A673 (cell line): Measurements from ENCODE around the gene UBALD1. TPM values are rescaled to one million over a fixed set of nuclear protein-coding genes. Genes with fewer than 3 reads are reported as not detected.

Experiments
- BruUV-seq: library from RNA; stranded (reverse); fragments of 400-500 nt; replicated peaks from 2 replicates; lab custom pipeline; 2021; lab: Mats Ljungman, UMichigan
- CTCF ChIA-PET: fragments of 300-600 bp; sonication (Branson Sonifier 250); formaldehyde crosslinking; loops from one replicate; lab custom pipeline; 2022; ENCODE audit warnings: antibody characterized with exemption; lab: Charles Lee
- POLR2A ChIA-PET: fragments of 300-600 bp; sonication (Branson Sonifier 250); formaldehyde crosslinking; loops from one replicate; lab custom pipeline; 2022; ENCODE audit warnings: antibody characterized with exemption; ENCODE audit not compliant: low non-redundant PET; lab: Charles Lee
- DNase-seq: peaks from one replicate; pipeline ENCODE4 v3.0.0-alpha.2; 2015; ENCODE audit warnings: low spot score
- H3K27ac ChIP-seq: fragments of 200-600 bp; sonication (generic); 2 replicates; pipeline ENCODE4 v1.5.1; 2016; ENCODE audit warnings: mixed run types, low read depth, mild to moderate bottlenecking, mixed read lengths, antibody characterized with exemption, low read length; ENCODE audit not compliant: poor library complexity, severe bottlenecking
- H3K27me3 ChIP-seq: fragments of 200-600 bp; sonication (generic); replicated peaks from 2 replicates; pipeline ENCODE4 v1.6.1; 2017; ENCODE audit warnings: mixed run types, low read depth, mild to moderate bottlenecking, mixed read lengths, antibody characterized with exemption, low read length; ENCODE audit not compliant: insufficient read depth, poor library complexity
- H3K36me3 ChIP-seq: fragments of 200-600 bp; sonication (generic); 2 replicates; pipeline ENCODE4 v1.6.1; 2016; ENCODE audit warnings: mixed run types, mild to moderate bottlenecking, mixed read lengths, antibody characterized with exemption, low read length; ENCODE audit not compliant: insufficient read depth, poor library complexity, severe bottlenecking
- H3K4me1 ChIP-seq: fragments of 200-600 bp; sonication (generic); 2 replicates; pipeline ENCODE4 v1.6.1; 2017; ENCODE audit warnings: mixed run types, mild to moderate bottlenecking, mixed read lengths, antibody characterized with exemption, low read length; ENCODE audit not compliant: insufficient read depth, poor library complexity, severe bottlenecking
- H3K4me3 ChIP-seq: fragments of 200-600 bp; sonication (generic); 2 replicates; pipeline ENCODE4 v1.5.1; 2016; ENCODE audit warnings: low read depth, mixed run types, mild to moderate bottlenecking, mixed read lengths, low read length; ENCODE audit not compliant: poor library complexity, severe bottlenecking
- H3K9me3 ChIP-seq: fragments of 200-600 bp; sonication (generic); 2 replicates; pipeline ENCODE4 v1.6.1; 2016; ENCODE audit warnings: mixed run types, low read depth, mild to moderate bottlenecking, mixed read lengths, antibody characterized with exemption, low read length; ENCODE audit not compliant: poor library complexity, severe bottlenecking
- EZH2 ChIP-seq: fragments of 200-600 bp; sonication (generic); IDR thresholded peaks from 2 replicates; pipeline ENCODE4 v1.6.1; 2017; ENCODE audit warnings: borderline replicate concordance, low read depth, mild to moderate bottlenecking, mixed read lengths, antibody characterized with exemption, low read length; ENCODE audit not compliant: poor library complexity, severe bottlenecking
- intact Hi-C: fragments of 100-400 bp; cut with micrococcal nuclease; formaldehyde crosslinking; loops from one replicate; pipeline ENCODE4 v1.10.0; 2022; ENCODE audit not compliant: unreplicated experiment
- total RNA-seq: library from RNA; stranded (reverse); gene quantifications from 2 replicates; pipeline ENCODE4 v1.2.3, GENCODE V29; 2021
- TF ChIP-seq, protein P1 (sequence below): fragments of 300-800, 200-600 bp; sonication (generic); conservative IDR thresholded peaks from 2 replicates; pipeline ENCODE4 v1.5.1; 2017; ENCODE audit warnings: low read depth, mild to moderate bottlenecking, antibody characterized with exemption, low read length, moderate library complexity, mixed read lengths

UBALD1 gene
- total RNA-seq, 1 experiment from 2014 or later = 36.5 TPM

DNA sequence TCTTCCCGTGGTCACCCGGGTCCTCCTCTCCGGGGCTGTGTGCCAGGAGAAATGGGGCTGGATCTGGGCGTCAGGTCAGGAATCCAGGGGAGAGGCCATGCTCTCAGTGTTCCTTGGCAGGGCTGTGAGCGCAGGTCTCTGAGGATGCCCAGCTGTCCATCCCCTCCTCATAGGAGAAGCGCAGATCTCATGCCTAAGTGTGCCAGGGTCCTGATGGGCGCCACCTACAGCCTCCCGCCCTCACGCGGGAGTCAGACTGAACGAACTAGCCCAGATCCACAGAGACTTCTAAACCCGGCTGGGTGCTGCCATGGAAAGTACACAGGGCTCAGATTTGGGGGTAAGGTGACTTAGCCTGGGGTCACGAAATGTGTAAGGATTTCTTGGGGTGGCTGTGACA lies 34.2 kb upstream of the UBALD1 start:
- Histone ChIP-seq H3K4me1 (no peaks in the 10 kb centered on the region), H3K36me3 (peaks cover 5% of the 10 kb centered on the region), H3K27me3 (no peaks in the 10 kb centered on the region), H3K9me3 (no peaks in the 10 kb centered on the region), H3K27ac (no peak overlapping the region), H3K4me3 (no peak overlapping the region)
- TF ChIP-seq EZH2 = no peak
- TF ChIP-seq, protein P1, sequence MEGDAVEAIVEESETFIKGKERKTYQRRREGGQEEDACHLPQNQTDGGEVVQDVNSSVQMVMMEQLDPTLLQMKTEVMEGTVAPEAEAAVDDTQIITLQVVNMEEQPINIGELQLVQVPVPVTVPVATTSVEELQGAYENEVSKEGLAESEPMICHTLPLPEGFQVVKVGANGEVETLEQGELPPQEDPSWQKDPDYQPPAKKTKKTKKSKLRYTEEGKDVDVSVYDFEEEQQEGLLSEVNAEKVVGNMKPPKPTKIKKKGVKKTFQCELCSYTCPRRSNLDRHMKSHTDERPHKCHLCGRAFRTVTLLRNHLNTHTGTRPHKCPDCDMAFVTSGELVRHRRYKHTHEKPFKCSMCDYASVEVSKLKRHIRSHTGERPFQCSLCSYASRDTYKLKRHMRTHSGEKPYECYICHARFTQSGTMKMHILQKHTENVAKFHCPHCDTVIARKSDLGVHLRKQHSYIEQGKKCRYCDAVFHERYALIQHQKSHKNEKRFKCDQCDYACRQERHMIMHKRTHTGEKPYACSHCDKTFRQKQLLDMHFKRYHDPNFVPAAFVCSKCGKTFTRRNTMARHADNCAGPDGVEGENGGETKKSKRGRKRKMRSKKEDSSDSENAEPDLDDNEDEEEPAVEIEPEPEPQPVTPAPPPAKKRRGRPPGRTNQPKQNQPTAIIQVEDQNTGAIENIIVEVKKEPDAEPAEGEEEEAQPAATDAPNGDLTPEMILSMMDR = no peak
- ChIA-PET POLR2A (no interaction called here), CTCF (no interaction called here)
- no TSS peak for BruUV-seq
- intact Hi-C loops = no loop called here
- DNase-seq = no peak

DNA sequence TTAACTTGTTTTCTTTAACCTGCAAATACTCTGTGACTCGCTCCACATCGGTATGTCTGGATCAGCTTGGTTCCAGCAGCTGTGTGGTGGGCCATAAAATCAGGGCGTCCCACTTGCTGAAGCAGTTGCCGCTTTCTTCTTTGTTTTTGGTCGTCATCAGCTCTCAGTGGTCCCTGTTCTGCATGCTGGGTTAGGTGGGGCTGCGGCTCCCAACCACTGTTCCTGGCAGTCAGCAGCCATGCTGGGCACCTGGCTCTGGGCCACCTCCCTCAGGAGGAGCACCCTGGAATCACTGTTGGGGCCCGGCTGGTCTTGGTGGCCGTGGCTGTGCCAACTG lies 32.9 kb upstream of the UBALD1 start:
- H3K4me1 ChIP-seq = no peaks in the 10 kb centered on the region
- no peak overlapping the region for H3K4me3 ChIP-seq
- H3K36me3 ChIP-seq = peaks cover 5% of the 10 kb centered on the region
- CTCF ChIA-PET = no interaction called here
- H3K27ac ChIP-seq = no peak overlapping the region
- H3K27me3 ChIP-seq = no peaks in the 10 kb centered on the region
- H3K9me3 ChIP-seq = no peaks in the 10 kb centered on the region
- intact Hi-C loops = no loop called here
- BruUV-seq = no TSS peak
- TF ChIP-seq, protein P1 = no peak
- POLR2A ChIA-PET = no interaction called here
- DNase-seq = no peak

DNA sequence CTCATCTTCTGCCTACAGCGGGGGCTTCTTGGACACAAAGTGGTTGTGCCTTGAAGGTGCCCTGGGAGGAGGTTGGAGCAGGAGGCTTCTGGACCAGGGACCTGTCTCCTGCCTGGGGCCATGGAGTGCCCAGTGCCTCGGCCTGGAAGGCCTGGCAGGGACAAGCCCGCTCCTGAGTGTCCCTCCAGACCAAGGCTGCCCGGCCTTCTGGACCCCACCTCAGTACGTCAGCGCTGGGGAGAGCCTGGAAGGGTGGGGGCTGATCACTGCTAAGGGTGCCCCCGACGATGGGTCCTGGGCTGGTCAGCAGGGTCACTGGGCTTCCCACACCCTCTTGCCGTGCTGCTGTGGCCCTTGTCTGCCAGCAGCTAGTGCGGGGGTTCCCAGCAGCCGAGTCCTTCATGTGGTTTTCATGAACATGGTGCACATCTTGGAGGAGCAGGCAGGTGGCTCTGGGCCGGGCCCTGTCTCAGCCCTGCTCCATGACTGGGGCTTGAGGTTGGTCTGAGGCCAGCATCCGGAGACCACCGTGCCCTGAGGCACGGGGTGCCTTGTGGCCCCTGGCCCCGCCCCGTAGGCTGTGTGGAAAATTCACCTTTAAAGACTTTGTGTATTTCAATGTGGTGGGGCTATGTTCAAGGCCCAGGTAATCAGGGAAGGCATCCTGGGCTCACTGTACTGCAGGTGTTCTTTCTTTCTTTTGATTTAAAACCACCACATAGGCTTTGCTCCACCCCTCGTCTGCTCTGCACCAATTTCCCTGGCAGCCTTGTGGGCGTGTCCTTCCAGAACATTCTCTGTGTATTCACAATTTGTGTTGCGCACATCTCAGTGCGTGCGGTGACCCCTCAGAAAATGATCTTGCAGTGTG lies 32.3 kb upstream of the UBALD1 start:
- no peak overlapping the region for H3K4me3 ChIP-seq
- H3K4me1 ChIP-seq = no peaks in the 10 kb centered on the region
- no peak for DNase-seq
- POLR2A ChIA-PET = no interaction called here
- peaks cover 5% of the 10 kb centered on the region for H3K36me3 ChIP-seq
- no TSS peak for BruUV-seq
- TF ChIP-seq EZH2 = no peak
- TF ChIP-seq, protein P1 = no peak
- H3K27ac ChIP-seq = no peak overlapping the region
- no peaks in the 10 kb centered on the region for H3K27me3 ChIP-seq
- CTCF ChIA-PET = no interaction called here
- no peaks in the 10 kb centered on the region for H3K9me3 ChIP-seq
- intact Hi-C loops = no loop called here
